ENCODE data around the gene MORC2. TPM values are rescaled to one million over a fixed set of nuclear protein-coding genes. Genes with fewer than 3 reads are reported as not detected.

Gene MORC2
- total RNA-seq, 2 experiments from 2014 or later: 22.9 to 35.6 TPM

DNA sequence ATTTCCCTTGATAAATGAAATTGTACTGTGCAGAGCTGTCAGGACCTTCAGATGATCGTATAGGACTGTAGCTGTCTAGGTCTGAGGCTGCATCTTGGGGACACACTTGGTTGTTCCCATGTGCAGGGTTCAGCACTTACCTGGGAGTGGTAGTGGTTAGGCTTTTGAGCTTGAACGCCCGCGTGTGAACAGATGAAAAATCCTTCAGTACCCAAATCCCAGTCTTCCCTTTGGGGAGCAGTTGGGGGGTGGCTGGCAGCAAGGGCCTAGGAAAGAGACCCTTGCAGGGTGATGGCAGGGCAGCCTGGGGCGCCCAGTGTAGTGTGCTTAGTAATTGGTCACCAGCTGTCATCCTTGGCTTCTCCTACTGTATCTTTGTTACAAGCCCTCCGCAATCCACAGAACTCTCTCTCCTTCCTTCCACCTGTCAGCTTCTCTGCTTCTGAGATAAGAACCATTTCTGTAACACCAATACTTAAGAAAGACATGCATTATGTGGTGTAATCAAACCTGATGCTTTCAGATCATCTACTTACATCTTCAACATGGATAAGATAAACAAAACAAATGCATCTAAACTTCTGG, 64.6 kb downstream of the MORC2 start:
- no peak for DNase-seq (ENCODE audit: low spot score)
- Histone ChIP-seq H3K27ac (ENCODE audit: low read depth, low read length, poor library complexity, severe bottlenecking) (no peak overlapping the region), H3K4me2 (ENCODE audit: low read length) (no peak overlapping the region), H3K79me2 (ENCODE audit: insufficient read depth, low read depth, low read length) (no peaks in the 10 kb centered on the region), H3K4me3 (ENCODE audit: low read depth, low read length, poor library complexity, severe bottlenecking) (no peak overlapping the region), H3K36me3 (ENCODE audit: insufficient read depth, low read length) (peaks cover 9% of the 10 kb centered on the region), H4K20me1 (ENCODE audit: insufficient read depth, low read length) (no peaks in the 10 kb centered on the region), H3K9me3 (ENCODE audit: low read length) (no peaks in the 10 kb centered on the region), H2AFZ (ENCODE audit: low read length) (no peak overlapping the region), H3K9me2 (ENCODE audit: insufficient read depth, low read length) (no peaks in the 10 kb centered on the region), H3K4me1 (ENCODE audit: insufficient read depth, low read length, poor library complexity, severe bottlenecking) (no peaks in the 10 kb centered on the region)
- no peak for TF ChIP-seq EZH2phosphoT487 (IDR thresholded peaks at IDR 0.05; ENCODE audit: borderline replicate concordance, low read depth, low read length)
- TF ChIP-seq, protein P1, sequence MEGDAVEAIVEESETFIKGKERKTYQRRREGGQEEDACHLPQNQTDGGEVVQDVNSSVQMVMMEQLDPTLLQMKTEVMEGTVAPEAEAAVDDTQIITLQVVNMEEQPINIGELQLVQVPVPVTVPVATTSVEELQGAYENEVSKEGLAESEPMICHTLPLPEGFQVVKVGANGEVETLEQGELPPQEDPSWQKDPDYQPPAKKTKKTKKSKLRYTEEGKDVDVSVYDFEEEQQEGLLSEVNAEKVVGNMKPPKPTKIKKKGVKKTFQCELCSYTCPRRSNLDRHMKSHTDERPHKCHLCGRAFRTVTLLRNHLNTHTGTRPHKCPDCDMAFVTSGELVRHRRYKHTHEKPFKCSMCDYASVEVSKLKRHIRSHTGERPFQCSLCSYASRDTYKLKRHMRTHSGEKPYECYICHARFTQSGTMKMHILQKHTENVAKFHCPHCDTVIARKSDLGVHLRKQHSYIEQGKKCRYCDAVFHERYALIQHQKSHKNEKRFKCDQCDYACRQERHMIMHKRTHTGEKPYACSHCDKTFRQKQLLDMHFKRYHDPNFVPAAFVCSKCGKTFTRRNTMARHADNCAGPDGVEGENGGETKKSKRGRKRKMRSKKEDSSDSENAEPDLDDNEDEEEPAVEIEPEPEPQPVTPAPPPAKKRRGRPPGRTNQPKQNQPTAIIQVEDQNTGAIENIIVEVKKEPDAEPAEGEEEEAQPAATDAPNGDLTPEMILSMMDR (conservative IDR thresholded peaks at IDR 0.05; ENCODE audit: low read length): no peak
- ChIA-PET CTCF (ENCODE audit: unreplicated experiment) (no interaction called here), POLR2A (no interaction called here)
- no TSS peak for BruUV-seq (replicated peaks)
- intact Hi-C loops (cut with micrococcal nuclease; ENCODE audit: unreplicated experiment): no loop called here

DNA sequence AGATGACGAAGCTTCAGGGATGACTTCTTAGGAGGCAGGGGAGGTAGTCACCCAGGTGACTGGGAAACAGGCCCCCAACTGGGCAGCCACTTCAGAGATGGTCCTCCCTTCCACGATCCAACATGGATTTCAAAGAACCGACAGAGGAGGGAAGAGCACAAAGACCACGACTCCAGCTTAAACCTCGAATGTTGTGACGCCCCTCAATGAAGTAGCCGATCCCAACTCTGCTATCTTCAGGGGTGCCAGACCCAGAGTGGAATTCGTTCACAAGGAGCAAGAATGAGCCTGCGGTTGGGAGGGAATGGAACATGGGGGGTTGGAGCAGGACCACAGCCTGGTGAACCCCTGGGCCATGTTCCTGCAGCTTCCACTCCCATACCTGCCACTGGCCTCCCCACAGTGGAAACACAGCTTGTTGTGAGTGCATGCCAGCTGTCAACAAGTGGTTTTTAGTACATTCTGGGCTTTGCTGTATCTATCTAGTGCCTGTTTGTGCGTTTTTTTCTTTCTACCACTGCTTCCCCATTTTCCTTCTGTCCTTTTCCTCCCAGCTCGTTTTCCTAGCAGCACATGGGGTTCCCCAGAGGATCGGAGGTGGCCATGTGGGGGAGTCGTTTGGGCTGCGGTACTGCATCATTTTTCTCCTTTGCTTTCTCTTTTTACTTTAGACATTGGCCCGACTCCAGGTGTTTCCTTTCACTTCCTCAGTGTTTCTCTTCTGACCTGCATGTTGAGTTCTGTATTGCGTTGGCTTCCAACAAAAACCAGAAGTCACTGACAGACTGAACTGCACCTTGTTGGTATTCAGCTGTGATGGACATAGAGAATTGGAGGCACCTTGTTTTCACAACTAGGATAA, 65.8 kb downstream of the MORC2 start:
- H4K20me1 ChIP-seq (ENCODE audit: insufficient read depth, low read length): no peaks in the 10 kb centered on the region
- CTCF ChIA-PET (ENCODE audit: unreplicated experiment): no interaction called here
- peaks cover 9% of the 10 kb centered on the region for H3K36me3 ChIP-seq (ENCODE audit: insufficient read depth, low read length)
- POLR2A ChIA-PET: interaction anchor here (0.6 kb wide), 2 partner anchors 202 to 289 kb away, joined by 5 read pairs; no protein-coding TSS in a partner anchor
- no TSS peak for BruUV-seq (replicated peaks)
- no peak overlapping the region for H3K27ac ChIP-seq (ENCODE audit: low read depth, low read length, poor library complexity, severe bottlenecking)
- intact Hi-C loops (cut with micrococcal nuclease; ENCODE audit: unreplicated experiment): no loop called here
- H3K4me1 ChIP-seq (ENCODE audit: insufficient read depth, low read length, poor library complexity, severe bottlenecking): no peaks in the 10 kb centered on the region
- no peak for DNase-seq (ENCODE audit: low spot score)
- H2AFZ ChIP-seq (ENCODE audit: low read length): no peak overlapping the region
- no peaks in the 10 kb centered on the region for H3K9me2 ChIP-seq (ENCODE audit: insufficient read depth, low read length)
- TF ChIP-seq EZH2phosphoT487 (IDR thresholded peaks at IDR 0.05; ENCODE audit: borderline replicate concordance, low read depth, low read length): no peak
- TF ChIP-seq, protein P1 (conservative IDR thresholded peaks at IDR 0.05; ENCODE audit: low read length): no peak
- H3K79me2 ChIP-seq (ENCODE audit: insufficient read depth, low read depth, low read length): no peaks in the 10 kb centered on the region
- no peak overlapping the region for H3K4me3 ChIP-seq (ENCODE audit: low read depth, low read length, poor library complexity, severe bottlenecking)
- H3K4me2 ChIP-seq (ENCODE audit: low read length): no peak overlapping the region
- H3K9me3 ChIP-seq (ENCODE audit: low read length): no peaks in the 10 kb centered on the region

DNA sequence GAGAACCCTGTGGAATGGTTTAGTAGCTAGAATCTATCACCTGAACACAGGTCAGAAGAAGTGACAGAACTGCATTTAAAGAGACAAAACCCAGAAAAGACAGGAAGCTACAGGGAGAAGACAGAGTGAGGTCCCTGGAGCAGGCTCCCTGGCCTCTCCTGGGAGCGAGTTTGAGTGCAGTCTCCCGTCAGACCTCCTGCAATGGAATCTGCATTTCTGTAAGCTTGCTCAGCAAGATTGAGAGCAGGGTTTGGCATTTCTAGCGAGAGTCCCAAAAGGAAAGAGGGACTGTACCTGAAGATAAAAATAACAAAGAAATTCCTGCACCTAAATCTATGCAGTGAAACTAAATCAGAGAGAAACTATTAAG, 74.2 kb downstream of the MORC2 start:
- no peaks in the 10 kb centered on the region for H3K79me2 ChIP-seq (ENCODE audit: insufficient read depth, low read depth, low read length)
- no peak overlapping the region for H2AFZ ChIP-seq (ENCODE audit: low read length)
- no peaks in the 10 kb centered on the region for H3K9me2 ChIP-seq (ENCODE audit: insufficient read depth, low read length)
- TF ChIP-seq, protein P1 (conservative IDR thresholded peaks at IDR 0.05; ENCODE audit: low read length): no peak
- TF ChIP-seq EZH2phosphoT487 (IDR thresholded peaks at IDR 0.05; ENCODE audit: borderline replicate concordance, low read depth, low read length): no peak
- H4K20me1 ChIP-seq (ENCODE audit: insufficient read depth, low read length): no peaks in the 10 kb centered on the region
- H3K4me3 ChIP-seq (ENCODE audit: low read depth, low read length, poor library complexity, severe bottlenecking): no peak overlapping the region
- intact Hi-C loops (cut with micrococcal nuclease; ENCODE audit: unreplicated experiment): no loop called here
- ChIA-PET CTCF (ENCODE audit: unreplicated experiment) (no interaction called here), POLR2A (no interaction called here)
- TSS peak; percentile 33 for BruUV-seq (replicated peaks)
- no peak overlapping the region for H3K27ac ChIP-seq (ENCODE audit: low read depth, low read length, poor library complexity, severe bottlenecking)
- no peak overlapping the region for H3K4me2 ChIP-seq (ENCODE audit: low read length)
- H3K9me3 ChIP-seq (ENCODE audit: low read length): no peaks in the 10 kb centered on the region
- no peak for DNase-seq (ENCODE audit: low spot score)
- no peaks in the 10 kb centered on the region; the same call in 1 of the 2 replicates for H3K36me3 ChIP-seq (ENCODE audit: insufficient read depth, low read length)
- no peaks in the 10 kb centered on the region for H3K4me1 ChIP-seq (ENCODE audit: insufficient read depth, low read length, poor library complexity, severe bottlenecking)
